ENCODE data around the gene PDYN.

PDYN gene

DNA sequence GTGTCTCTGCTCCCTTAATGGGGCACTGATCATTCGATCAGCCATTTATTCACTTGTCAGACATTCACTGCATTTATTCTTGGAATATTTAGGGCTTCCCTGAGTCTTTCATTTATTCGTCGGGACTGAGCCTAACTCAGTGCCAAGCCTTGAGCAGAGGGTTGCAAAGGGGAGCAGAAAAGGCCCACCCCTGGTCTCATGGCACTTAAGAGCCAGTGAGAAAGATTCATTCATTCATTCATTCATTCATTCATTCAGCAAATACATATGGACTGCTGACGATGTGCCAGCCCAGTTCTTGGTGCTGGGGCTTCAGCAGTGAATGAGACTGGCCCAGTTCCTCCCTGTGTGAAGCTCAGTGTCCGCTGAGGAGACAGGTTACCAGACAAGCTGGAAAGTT is 62.0 kb downstream of the PDYN start:
- DNase-seq, result no peak

- no peak for DNase-seq
Measured at GRCh38 chr20:1930165-1930564, 63.7 kb downstream of the PDYN start.

- DNase-seq, result no peak
Measured at GRCh38 chr20:1929460-1929859, 64.4 kb downstream of the PDYN start.

DNA sequence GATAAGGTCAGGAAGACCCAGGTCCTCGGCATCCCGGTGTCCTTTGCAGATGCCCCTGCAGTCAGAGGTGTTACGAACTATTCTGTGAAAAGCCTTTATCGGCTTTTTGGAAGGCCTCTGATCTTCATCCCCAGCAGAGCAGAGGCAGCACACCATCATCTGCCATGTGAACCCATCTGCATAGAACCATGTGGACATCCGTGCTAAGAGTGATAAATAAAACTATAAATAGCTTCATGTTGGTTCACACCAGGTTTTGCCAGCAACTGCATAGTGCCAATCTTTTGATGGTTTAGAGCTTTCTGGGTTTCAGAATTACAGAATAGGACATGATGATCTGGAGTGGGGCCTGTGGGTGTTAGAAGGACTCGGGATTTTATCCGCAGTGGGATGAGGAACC is 65.1 kb downstream of the PDYN start:
- DNase-seq, result no peak
